Tibial artery (tissue), 4 donors: ENCODE results near the gene RECK.
"Not testable (repeated sequence)": the region's sequence is repeated elsewhere in the genome, so short reads cannot be mapped to it uniquely, and the experiment has no call there.

Experiments
- DNase-seq, 2 donors: peaks; one replicate each; pipeline ENCODE4 v3.0.0-alpha.2; 2019
- H3K27ac ChIP-seq, 2 donors: fragments of 200-600 bp; sonication (generic) in 1 of 2; 1 replicate in 1 of 2; 2 replicates in 1 of 2; pipeline ENCODE4 v1.5.1; 2018 to 2019; ENCODE audit warnings: mild to moderate bottlenecking in 1 of 2
- H3K27me3 ChIP-seq, 2 donors: fragments of 200-600 bp; sonication (generic) in 1 of 2; one replicate each; pipeline versions ENCODE4 v1.5.1 to v1.6.0; 2016 to 2019
- H3K36me3 ChIP-seq, 3 donors: fragments of 200-600 bp; sonication (generic) in 2 of 3; one replicate each; pipeline ENCODE4 v1.5.1; 2016 to 2019; ENCODE audit warnings: mild to moderate bottlenecking in 2 of 3
- H3K4me1 ChIP-seq, 4 donors: fragments of 200-600 bp; sonication (generic) in 2 of 4; 1 replicate in 3 of 4; 2 replicates in 1 of 4; pipeline ENCODE4 v1.5.1; 2016 to 2019
- H3K4me3 ChIP-seq, 2 donors: fragments of 200-600 bp; sonication (generic) in 1 of 2; 1 replicate in 1 of 2; 2 replicates in 1 of 2; pipeline ENCODE4 v1.5.1; 2018 to 2019; ENCODE audit warnings: mild to moderate bottlenecking in 2 of 2
- H3K9me3 ChIP-seq, 3 donors: fragments of 200-600 bp; sonication (generic) in 1 of 3; one replicate each; pipeline ENCODE4 v1.5.1; 2016 to 2019
- intact Hi-C: fragments of 100-400 bp; cut with DNase I; formaldehyde crosslinking; loops from one replicate; pipeline ENCODE4 v1.15.0; 2023; ENCODE audit warnings: low total_unique reads
- TF ChIP-seq, protein P1 (sequence below), 2 experiments: fragments of 200-600 bp in 1 of 2; fragments of 450-650 bp in 1 of 2; IDR thresholded peaks; one replicate each; pipeline ENCODE4 v1.5.1; 2017 to 2019; ENCODE audit warnings: antibody characterized with exemption in 2 of 2, mild to moderate bottlenecking in 1 of 2, moderate library complexity in 1 of 2

Gene RECK

DNA sequence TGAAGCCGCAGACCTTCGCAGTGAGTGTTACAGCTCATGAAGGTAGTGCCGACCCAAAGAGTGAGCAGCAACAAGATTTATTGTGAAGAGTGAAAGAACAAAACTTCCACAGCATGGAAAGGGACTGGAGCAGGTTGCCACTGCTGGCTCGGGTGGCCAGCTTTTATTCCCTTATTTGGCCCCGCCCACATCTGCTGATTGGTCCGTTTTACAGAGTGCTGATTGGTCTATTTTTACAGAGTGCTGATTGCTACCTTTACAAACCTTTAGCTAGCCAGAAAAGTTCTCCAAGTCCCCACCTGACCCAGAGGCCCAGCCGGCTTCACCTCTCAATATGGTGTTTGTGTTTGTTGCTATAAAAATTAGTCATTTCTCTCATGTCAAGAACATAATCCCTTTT lies 49.7 kb downstream of the RECK start:
- intact Hi-C loops: no loop called here

DNA sequence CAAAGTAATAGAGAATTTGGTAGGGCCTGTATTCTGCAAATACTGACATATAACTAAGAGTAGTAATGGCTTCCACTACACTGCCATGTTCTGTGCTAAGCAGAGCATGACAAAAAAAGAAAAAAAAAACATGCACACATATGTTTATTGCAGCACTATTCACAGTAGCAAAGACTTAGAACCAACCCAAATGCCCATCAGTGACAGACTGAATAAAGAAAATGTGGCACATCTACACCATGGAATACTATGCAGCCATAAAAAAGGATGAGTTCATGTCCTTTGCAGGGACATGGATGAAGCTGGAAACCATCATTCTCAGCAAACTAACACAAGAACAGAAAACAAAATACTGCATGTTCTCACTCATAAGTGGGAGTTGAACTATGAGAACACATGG lies 50.3 kb downstream of the RECK start:
- Histone ChIP-seq H3K36me3 (peaks cover 24 to 32% (median 25%) of the 10 kb centered on the region in 3 donors), H3K4me1 (peaks cover 0 to 13% (median 2%) of the 10 kb centered on the region in 4 donors)
- H3K9me3 ChIP-seq, H3K4me3 ChIP-seq, intact Hi-C loops, H3K27ac ChIP-seq, H3K27me3 ChIP-seq, DNase-seq: not testable (repeated sequence)

More for the DNA sequence above, 49.7 kb downstream of the RECK start:
- Histone ChIP-seq H3K27ac (no peak overlapping the region), H3K4me3 (no peak overlapping the region), H3K27me3 (no peaks in the 10 kb centered on the region), H3K36me3 (peaks cover 24 to 32% (median 25%) of the 10 kb centered on the region in 3 donors), H3K9me3 (no peaks in the 10 kb centered on the region), H3K4me1 (peaks cover 0 to 9% (median 2%) of the 10 kb centered on the region in 4 donors)
- no peak for DNase-seq
- TF ChIP-seq, protein P1, sequence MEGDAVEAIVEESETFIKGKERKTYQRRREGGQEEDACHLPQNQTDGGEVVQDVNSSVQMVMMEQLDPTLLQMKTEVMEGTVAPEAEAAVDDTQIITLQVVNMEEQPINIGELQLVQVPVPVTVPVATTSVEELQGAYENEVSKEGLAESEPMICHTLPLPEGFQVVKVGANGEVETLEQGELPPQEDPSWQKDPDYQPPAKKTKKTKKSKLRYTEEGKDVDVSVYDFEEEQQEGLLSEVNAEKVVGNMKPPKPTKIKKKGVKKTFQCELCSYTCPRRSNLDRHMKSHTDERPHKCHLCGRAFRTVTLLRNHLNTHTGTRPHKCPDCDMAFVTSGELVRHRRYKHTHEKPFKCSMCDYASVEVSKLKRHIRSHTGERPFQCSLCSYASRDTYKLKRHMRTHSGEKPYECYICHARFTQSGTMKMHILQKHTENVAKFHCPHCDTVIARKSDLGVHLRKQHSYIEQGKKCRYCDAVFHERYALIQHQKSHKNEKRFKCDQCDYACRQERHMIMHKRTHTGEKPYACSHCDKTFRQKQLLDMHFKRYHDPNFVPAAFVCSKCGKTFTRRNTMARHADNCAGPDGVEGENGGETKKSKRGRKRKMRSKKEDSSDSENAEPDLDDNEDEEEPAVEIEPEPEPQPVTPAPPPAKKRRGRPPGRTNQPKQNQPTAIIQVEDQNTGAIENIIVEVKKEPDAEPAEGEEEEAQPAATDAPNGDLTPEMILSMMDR (IDR thresholded peaks at IDR 0.05): no peak

DNA sequence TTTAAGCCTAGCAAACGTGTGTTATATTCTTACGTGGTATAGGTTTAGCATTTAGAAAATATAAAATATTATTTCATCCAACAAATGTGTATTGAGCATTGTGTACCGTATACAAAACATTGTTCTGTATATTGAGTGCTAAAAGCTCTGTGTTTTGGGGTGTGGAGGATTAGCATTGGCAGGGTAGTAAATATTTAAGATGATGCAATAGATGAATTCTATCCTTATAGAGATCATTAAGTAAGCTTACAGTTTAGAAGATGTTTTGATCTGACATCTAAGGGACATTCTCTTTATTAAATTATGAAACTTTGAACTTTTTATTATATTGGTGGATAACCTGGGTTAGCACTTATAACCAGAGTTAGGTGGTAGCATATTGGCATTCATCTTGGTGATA lies 51.3 kb downstream of the RECK start:
- TF ChIP-seq, protein P1 (IDR thresholded peaks at IDR 0.05): no peak
- peaks cover 24 to 32% (median 25%) of the 10 kb centered on the region in 3 donors for H3K36me3 ChIP-seq
- H3K4me1 ChIP-seq: peaks cover 0 to 13% (median 2%) of the 10 kb centered on the region in 4 donors
- intact Hi-C loops: no loop called here
- H3K27me3 ChIP-seq: no peaks in the 10 kb centered on the region
- no peak for DNase-seq
- H3K4me3 ChIP-seq: no peak overlapping the region
- no peaks in the 10 kb centered on the region for H3K9me3 ChIP-seq
- no peak overlapping the region for H3K27ac ChIP-seq

DNA sequence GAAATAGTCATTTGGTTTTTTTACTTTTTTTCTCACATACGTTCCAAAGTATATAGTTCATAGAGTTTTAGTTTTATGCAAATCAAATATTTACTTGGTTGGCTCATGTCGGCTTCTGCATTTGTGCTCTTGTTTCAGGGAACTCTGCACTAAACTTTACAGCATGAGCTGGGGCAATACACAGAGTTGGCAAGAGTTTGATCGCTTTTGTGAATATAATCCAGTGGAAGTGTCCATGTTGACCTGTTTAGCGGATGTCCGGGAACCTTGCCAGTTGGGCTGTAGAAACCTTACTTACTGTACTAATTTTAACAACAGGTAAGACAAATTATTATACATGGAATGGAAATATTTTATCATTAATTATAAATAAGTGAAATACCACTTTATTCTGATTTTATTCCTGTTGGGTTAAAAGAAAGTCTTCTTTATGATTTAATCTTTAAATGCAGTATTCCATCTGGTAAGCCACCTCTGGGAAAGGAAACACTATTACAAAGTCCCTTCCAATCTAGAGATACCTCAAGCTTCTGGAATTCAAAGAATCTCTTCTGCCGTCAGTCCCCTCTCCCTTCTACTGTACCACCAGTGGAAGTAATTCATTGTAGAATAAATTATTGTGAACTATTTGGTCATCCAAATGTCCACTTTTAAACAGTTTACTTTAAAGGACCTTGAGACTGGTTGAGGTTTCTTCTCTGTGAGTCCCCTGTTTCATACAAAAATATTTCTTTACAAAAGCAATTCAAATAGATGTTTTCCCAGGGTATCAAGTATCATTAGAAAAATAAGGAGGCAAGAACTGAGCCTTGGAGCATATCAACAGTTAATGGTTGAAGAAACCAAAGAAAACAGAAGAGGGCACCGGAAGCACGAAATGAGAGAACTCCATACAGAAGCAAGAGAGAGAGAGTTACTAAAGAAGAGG lies 54.6 kb downstream of the RECK start:
- TF ChIP-seq, protein P1 (IDR thresholded peaks at IDR 0.05): no peak
- no peaks in the 10 kb centered on the region for H3K27me3 ChIP-seq
- H3K4me3 ChIP-seq: no peak overlapping the region
- no peak overlapping the region for H3K27ac ChIP-seq
- H3K9me3 ChIP-seq: no peaks in the 10 kb centered on the region
- no peak for DNase-seq
- H3K4me1 ChIP-seq: peaks cover 0 to 13% (median 2%) of the 10 kb centered on the region in 4 donors
- peaks cover 5 to 8% (median 5%) of the 10 kb centered on the region in 3 donors for H3K36me3 ChIP-seq
- intact Hi-C loops: no loop called here

DNA sequence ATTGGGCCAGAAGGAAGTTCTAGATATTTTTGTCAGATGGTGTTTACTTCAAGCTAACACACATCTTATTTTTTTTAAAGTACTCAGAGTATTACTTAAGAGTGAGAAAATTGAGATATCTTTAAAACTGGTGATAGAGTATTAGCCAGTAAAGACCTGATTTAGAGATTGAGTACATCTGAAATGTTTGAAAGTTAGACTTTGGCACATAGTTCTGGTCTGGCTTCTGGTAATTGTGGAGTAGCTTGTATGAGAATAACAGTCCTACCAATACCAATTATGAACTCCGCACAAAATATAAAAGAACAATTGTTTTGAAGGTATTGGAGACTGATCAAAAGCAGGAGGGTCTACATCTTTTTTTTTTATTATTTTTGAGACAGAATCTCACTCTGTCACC lies 55.3 kb downstream of the RECK start:
- no peak for DNase-seq
- Histone ChIP-seq H3K36me3 (peaks cover 0 to 5% (median under 1%) of the 10 kb centered on the region in 3 donors), H3K27ac (no peak overlapping the region), H3K4me1 (peaks cover 0 to 13% (median 2%) of the 10 kb centered on the region in 4 donors), H3K4me3 (no peak overlapping the region), H3K27me3 (no peaks in the 10 kb centered on the region), H3K9me3 (no peaks in the 10 kb centered on the region)
- intact Hi-C loops: no loop called here
- TF ChIP-seq, protein P1 (IDR thresholded peaks at IDR 0.05): no peak

DNA sequence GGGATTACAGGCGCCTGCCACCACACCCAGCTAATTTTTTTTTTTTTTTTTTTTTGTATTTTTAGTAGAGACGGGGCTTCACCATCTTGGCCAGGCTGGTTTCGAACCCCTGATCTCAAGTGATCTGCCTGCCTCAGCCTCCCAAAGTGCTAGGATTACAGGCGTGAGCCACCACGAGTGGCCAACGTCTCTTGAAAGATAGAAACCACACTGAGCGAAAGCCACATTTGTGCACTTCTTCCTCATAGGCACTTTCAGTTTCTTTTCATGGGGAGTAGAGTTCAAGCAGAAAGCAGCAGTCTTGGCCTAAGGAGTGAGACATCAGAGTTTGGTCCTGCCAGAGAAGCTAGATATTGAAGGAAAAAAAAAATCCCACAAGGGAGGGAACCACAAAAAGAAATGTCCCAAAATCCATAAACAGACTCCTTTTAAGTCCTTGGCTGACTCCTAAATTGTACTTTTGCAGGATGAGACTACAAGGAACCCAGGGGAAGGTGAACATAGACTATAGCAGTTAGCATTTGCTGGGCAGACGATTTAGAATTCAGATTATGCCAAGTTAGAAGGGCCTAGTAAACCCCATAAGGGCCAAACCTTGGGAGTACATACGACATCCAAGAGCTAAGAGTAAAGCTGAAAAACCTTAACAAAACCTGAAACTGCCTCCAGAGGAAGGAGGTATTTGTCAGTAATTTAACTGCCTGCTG lies 55.9 kb downstream of the RECK start:
- TF ChIP-seq, protein P1 (IDR thresholded peaks at IDR 0.05): no peak
- no peak for DNase-seq
- H3K4me3 ChIP-seq: no peak overlapping the region
- peaks cover 0 to 2% (median 0%) of the 10 kb centered on the region in 3 donors for H3K36me3 ChIP-seq
- no peak overlapping the region for H3K27ac ChIP-seq
- intact Hi-C loops: no loop called here
- H3K4me1 ChIP-seq: peaks cover 0 to 13% (median 2%) of the 10 kb centered on the region in 4 donors
- H3K9me3 ChIP-seq: no peaks in the 10 kb centered on the region
- no peaks in the 10 kb centered on the region for H3K27me3 ChIP-seq
